Gastrocnemius medialis (tissue), 4 donors: Measurements from ENCODE around the gene HTR4.

ENCODE experiments used
- POLR2A ChIP-seq, 2 donors: fragments of 450-650 bp; IDR thresholded peaks; one replicate each; pipeline ENCODE4 v1.6.1; 2017; ENCODE audit warnings: antibody characterized with exemption in 2 of 2, mild to moderate bottlenecking in 2 of 2, moderate library complexity in 2 of 2
- TF ChIP-seq, protein P1 (sequence below), 5 experiments: fragments of 450-650 bp in 3 of 5; fragments of 200-600 bp in 2 of 5; sonication (generic) in 2 of 5; IDR thresholded peaks in 4 of 5; conservative IDR thresholded peaks in 1 of 5; 1 replicate in 4 of 5; 2 replicates in 1 of 5; pipeline ENCODE4 v1.5.1; 2016 to 2019; ENCODE audit warnings: antibody characterized with exemption in 5 of 5, mild to moderate bottlenecking in 3 of 5, moderate library complexity in 3 of 5

DNA sequence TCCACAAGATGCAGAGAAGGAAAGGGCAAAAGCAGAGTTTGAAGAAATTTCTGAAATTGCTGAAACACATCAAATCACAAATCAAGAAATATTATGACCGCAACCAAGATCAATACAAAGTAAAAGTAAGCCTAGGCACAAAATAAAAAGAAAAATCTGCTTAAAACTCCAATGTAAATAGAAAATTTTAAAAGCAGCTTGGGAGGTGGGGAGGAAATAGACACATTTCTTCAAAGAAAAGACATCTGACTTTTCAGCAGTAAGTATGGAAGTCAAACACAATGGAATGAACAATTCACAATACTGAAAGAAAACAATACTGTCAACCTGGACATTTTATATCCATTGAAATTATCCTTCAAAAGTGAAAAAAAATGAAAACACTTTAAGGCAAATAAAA lies 55.1 kb downstream of the HTR4 start:
- TF ChIP-seq, protein P1, sequence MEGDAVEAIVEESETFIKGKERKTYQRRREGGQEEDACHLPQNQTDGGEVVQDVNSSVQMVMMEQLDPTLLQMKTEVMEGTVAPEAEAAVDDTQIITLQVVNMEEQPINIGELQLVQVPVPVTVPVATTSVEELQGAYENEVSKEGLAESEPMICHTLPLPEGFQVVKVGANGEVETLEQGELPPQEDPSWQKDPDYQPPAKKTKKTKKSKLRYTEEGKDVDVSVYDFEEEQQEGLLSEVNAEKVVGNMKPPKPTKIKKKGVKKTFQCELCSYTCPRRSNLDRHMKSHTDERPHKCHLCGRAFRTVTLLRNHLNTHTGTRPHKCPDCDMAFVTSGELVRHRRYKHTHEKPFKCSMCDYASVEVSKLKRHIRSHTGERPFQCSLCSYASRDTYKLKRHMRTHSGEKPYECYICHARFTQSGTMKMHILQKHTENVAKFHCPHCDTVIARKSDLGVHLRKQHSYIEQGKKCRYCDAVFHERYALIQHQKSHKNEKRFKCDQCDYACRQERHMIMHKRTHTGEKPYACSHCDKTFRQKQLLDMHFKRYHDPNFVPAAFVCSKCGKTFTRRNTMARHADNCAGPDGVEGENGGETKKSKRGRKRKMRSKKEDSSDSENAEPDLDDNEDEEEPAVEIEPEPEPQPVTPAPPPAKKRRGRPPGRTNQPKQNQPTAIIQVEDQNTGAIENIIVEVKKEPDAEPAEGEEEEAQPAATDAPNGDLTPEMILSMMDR (IDR thresholded peaks at IDR 0.05 in 4 of 5, conservative IDR thresholded peaks at IDR 0.05 in 1 of 5): no peak
- no peak for TF ChIP-seq POLR2A (IDR thresholded peaks at IDR 0.05)
